Breast epithelium (tissue), 4 donors: ENCODE results near the gene INS. TPM values are rescaled to one million over a fixed set of nuclear protein-coding genes. Genes with fewer than 3 reads are reported as not detected.
A peak's percentile ranks its signal among the peaks of the same experiment; 100 is the strongest.

Experiments used
- DNase-seq, 2 donors: peaks; one replicate each; pipeline ENCODE4 v3.0.0-alpha.2; 2019; ENCODE audit warnings: low spot score in 2 of 2
- H3K27ac ChIP-seq, 2 donors: fragments of 200-600 bp; sonication (generic) in 1 of 2; one replicate each; pipeline ENCODE4 v1.5.1; 2016 to 2019; ENCODE audit warnings: mild to moderate bottlenecking in 1 of 2
- H3K27me3 ChIP-seq, 2 donors: fragments of 200-600 bp; sonication (generic) in 1 of 2; one replicate each; pipeline versions ENCODE4 v1.5.1 to v1.6.0; 2017 to 2019; ENCODE audit warnings: control low read depth in 1 of 2, mild to moderate bottlenecking in 1 of 2
- H3K36me3 ChIP-seq: fragments of 200-600 bp; one replicate; pipeline ENCODE4 v1.5.1; 2019
- H3K4me1 ChIP-seq, 2 donors: fragments of 200-600 bp; sonication (generic); one replicate each; pipeline ENCODE4 v1.5.1; 2016 to 2019; ENCODE audit warnings: control low read depth in 1 of 2
- H3K4me3 ChIP-seq, 3 donors: fragments of 200-600 bp; sonication (generic); 1 replicate in 2 of 3; 2 replicates in 1 of 3; pipeline ENCODE4 v1.5.1; 2016 to 2019; ENCODE audit warnings: mild to moderate bottlenecking in 3 of 3, moderate library complexity in 2 of 3
- H3K9me3 ChIP-seq, 2 donors: fragments of 200-600 bp; sonication (generic) in 1 of 2; one replicate each; pipeline ENCODE4 v1.5.1; 2016 to 2019; ENCODE audit warnings: control low read depth in 1 of 2
- CTCF ChIP-seq, 3 donors: fragments of 450-650 bp; IDR thresholded peaks; one replicate each; pipeline ENCODE4 v1.5.1; 2016 to 2017; ENCODE audit warnings: antibody characterized with exemption in 3 of 3, mild to moderate bottlenecking in 3 of 3, moderate library complexity in 3 of 3
- POLR2A ChIP-seq: fragments of 450-650 bp; IDR thresholded peaks from one replicate; pipeline ENCODE4 v1.6.1; 2016; ENCODE audit warnings: antibody characterized with exemption, mild to moderate bottlenecking, moderate library complexity
- POLR2AphosphoS5 ChIP-seq, 3 donors: sonication (generic); formaldehyde crosslinking; IDR thresholded peaks; one replicate each; pipeline ENCODE4 v1.6.1; 2017; ENCODE audit warnings: antibody characterized with exemption in 3 of 3
- intact Hi-C: fragments of 100-400 bp; cut with DNase I; formaldehyde crosslinking; loops from one replicate; pipeline ENCODE4 v1.15.1; 2023; ENCODE audit warnings: low total_unique reads
- total RNA-seq, 3 donors: library from RNA; depleted of rRNA; stranded (reverse); fragments of >200 nt; gene quantifications; one replicate each; pipeline ENCODE4 v1.1.0, GENCODE V29; 2016

The INS gene
- total RNA-seq, 3 donors from 2014 or later, result not detected

GRCh38 chr11:2173150-2173693 is 12.2 kb upstream of the INS start:
- TF ChIP-seq CTCF (IDR thresholded peaks at IDR 0.05), result no peak
- TF ChIP-seq POLR2AphosphoS5 (IDR thresholded peaks at IDR 0.05), result no peak
- no peak for TF ChIP-seq POLR2A
- H3K9me3 ChIP-seq, result no peaks in the 10 kb centered on the region
- H3K4me1 ChIP-seq, result no peaks in the 10 kb centered on the region
- H3K27ac ChIP-seq, result no peak overlapping the region
- H3K4me3 ChIP-seq, result no peak overlapping the region
- no peak for DNase-seq
- H3K36me3 ChIP-seq, result no peaks in the 10 kb centered on the region
- peaks cover 0 to 17% of the 10 kb centered on the region in 2 donors for H3K27me3 ChIP-seq
- intact Hi-C loops, result no loop called here

GRCh38 chr11:2172676-2173075 is 11.7 kb upstream of the INS start:
- Histone ChIP-seq H3K9me3 (no peaks in the 10 kb centered on the region), H3K4me1 (no peaks in the 10 kb centered on the region), H3K4me3 (no peak overlapping the region), H3K27me3 (peaks cover 0 to 17% of the 10 kb centered on the region in 2 donors), H3K36me3 (no peaks in the 10 kb centered on the region), H3K27ac (no peak overlapping the region)
- intact Hi-C loops, result no loop called here
- no peak for TF ChIP-seq CTCF (IDR thresholded peaks at IDR 0.05)
- no peak for DNase-seq

GRCh38 chr11:2171591-2172003 is 10.6 kb upstream of the INS start, which contains the start of gene TH:
Gene TH (minus strand): TSS chr11:2171815. CDS start chr11:2171786, 29 bp downstream.
- intact Hi-C loops, result no loop called here
- no peak for DNase-seq
- Histone ChIP-seq H3K27ac (no peak within 1 kb of the TSS), H3K36me3 (no peaks in the 10 kb centered on the region), H3K9me3 (no peaks in the 10 kb centered on the region), H3K4me3 (no peak within 1 kb of the TSS), H3K4me1 (no peaks in the 10 kb centered on the region), H3K27me3 (peaks cover 0 to 22% of the 10 kb centered on the region in 2 donors)
- no peak for TF ChIP-seq CTCF (IDR thresholded peaks at IDR 0.05)
- no peak for TF ChIP-seq POLR2A
- TF ChIP-seq POLR2AphosphoS5 (IDR thresholded peaks at IDR 0.05), result no peak

- H3K27me3 ChIP-seq, result peaks cover 4 to 39% of the 10 kb centered on the region in 2 donors
- no peaks in the 10 kb centered on the region for H3K4me1 ChIP-seq
- DNase-seq, result no peak
- no peaks in the 10 kb centered on the region for H3K36me3 ChIP-seq
- H3K9me3 ChIP-seq, result no peaks in the 10 kb centered on the region
- H3K27ac ChIP-seq, result no peak overlapping the region
- TF ChIP-seq POLR2AphosphoS5 (IDR thresholded peaks at IDR 0.05) (no peak), CTCF (IDR thresholded peaks at IDR 0.05) (no peak), POLR2A (no peak)
- intact Hi-C loops, result no loop called here
- H3K4me3 ChIP-seq, result no peak overlapping the region
These were observed 8.9 kb upstream of the INS start for GRCh38 chr11:2169626-2170570.

- TF ChIP-seq CTCF (IDR thresholded peaks at IDR 0.05) (no peak), POLR2AphosphoS5 (IDR thresholded peaks at IDR 0.05) (no peak), POLR2A (no peak)
- no peak for DNase-seq
- Histone ChIP-seq H3K27me3 (peaks cover 4 to 42% of the 10 kb centered on the region in 2 donors), H3K27ac (peak overlapping the region in 1 of 2 donors; percentile 61), H3K4me3 (no peak overlapping the region), H3K4me1 (no peaks in the 10 kb centered on the region), H3K9me3 (no peaks in the 10 kb centered on the region), H3K36me3 (no peaks in the 10 kb centered on the region)
- intact Hi-C loops, result no loop called here
These were observed 8.0 kb upstream of the INS start for GRCh38 chr11:2169005-2169378.
